Ishikawa (cell line): ENCODE data around the gene SCRT2.

Source experiments
- CEBPB ChIP-seq: IDR thresholded peaks from 2 replicates; pipeline ENCODE4 v1.6.1; 2012
- CREB1 ChIP-seq: IDR thresholded peaks from 2 replicates; pipeline ENCODE4 v1.6.1; 2012; ENCODE audit warnings: low read depth
- EGR1 ChIP-seq: IDR thresholded peaks from 2 replicates; pipeline ENCODE4 v1.6.1; 2012
- EP300 ChIP-seq: IDR thresholded peaks from 2 replicates; pipeline ENCODE4 v1.6.1; 2012; ENCODE audit warnings: borderline replicate concordance
- FOXM1 ChIP-seq: IDR thresholded peaks from 2 replicates; pipeline ENCODE4 v1.6.1; 2012; ENCODE audit warnings: low read depth, borderline replicate concordance
- NFIC ChIP-seq: IDR thresholded peaks from 2 replicates; pipeline ENCODE4 v1.6.1; 2012
- RAD21 ChIP-seq: IDR thresholded peaks from 2 replicates; pipeline ENCODE4 v1.6.1; 2012; ENCODE audit warnings: low read depth
- TAF1 ChIP-seq: IDR thresholded peaks from 2 replicates; pipeline ENCODE4 v1.6.1; 2012; ENCODE audit warnings: low read depth, mild to moderate bottlenecking
- TCF12 ChIP-seq: IDR thresholded peaks from 2 replicates; pipeline ENCODE4 v1.6.1; 2012; ENCODE audit warnings: low read depth
- TEAD4 ChIP-seq: IDR thresholded peaks from 2 replicates; pipeline ENCODE4 v1.6.1; 2012
- YY1 ChIP-seq: IDR thresholded peaks from 2 replicates; pipeline ENCODE4 v1.6.1; 2012; ENCODE audit warnings: low read depth
- ZBTB7A ChIP-seq: IDR thresholded peaks from 2 replicates; pipeline ENCODE4 v1.6.1; 2012; ENCODE audit warnings: low read depth
- TF ChIP-seq, protein P1 (sequence below): IDR thresholded peaks from 2 replicates; pipeline ENCODE4 v1.6.1; 2012
- TF ChIP-seq, protein P2 (sequence below): IDR thresholded peaks from 2 replicates; pipeline ENCODE4 v1.6.1; 2012
- TF ChIP-seq, protein P3 (sequence below): IDR thresholded peaks from 2 replicates; pipeline ENCODE4 v1.6.1; 2012; ENCODE audit warnings: low read depth, mild to moderate bottlenecking

SCRT2 gene

DNA sequence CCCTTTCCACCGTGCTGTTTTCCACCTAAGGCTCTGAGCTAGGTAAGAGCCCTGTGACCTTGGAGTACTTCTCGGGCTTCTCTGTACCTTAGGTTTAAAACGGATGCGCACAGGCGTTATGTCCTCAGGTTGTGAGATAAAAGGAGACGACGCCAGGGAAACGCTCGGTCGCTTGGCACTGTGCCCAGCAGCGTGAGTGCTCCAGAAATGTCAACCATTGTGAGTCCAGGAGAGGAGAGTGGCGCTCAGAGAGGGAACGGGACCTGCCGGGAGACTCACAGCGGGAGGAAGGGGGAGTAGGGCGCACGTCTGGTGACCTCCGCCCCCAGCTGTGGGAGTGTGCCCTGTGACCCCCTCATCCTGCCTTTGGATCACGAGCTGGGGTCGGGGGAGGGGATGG lies 33.8 kb upstream of the SCRT2 start:
- no peak for TF ChIP-seq FOXM1
- TF ChIP-seq TAF1: no peak
- TF ChIP-seq EP300: no peak
- TF ChIP-seq RAD21: no peak

DNA sequence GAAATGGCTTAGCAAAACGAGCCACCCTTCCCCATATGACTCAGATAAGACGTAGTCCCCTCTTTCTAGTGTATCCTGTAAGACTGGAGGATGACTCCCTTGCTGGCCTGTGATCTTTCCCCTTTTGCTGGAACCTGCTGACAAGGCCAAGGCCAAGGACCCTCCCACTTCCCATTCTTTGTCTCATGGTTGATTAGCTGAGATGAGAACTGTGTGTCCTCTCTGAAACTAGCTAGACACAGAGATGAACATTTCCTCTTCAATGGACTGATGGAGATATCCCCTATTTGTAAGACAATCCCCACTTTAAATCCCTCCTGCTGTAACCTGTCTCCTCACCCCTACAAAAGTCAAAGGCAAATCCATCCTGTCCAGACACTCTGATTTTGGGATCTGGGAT lies 33.4 kb upstream of the SCRT2 start:
- TF ChIP-seq TEAD4: no peak
- TF ChIP-seq, protein P1, sequence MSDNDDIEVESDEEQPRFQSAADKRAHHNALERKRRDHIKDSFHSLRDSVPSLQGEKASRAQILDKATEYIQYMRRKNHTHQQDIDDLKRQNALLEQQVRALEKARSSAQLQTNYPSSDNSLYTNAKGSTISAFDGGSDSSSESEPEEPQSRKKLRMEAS: no peak
- no peak for TF ChIP-seq TAF1
- TF ChIP-seq ZBTB7A: no peak
- no peak for TF ChIP-seq YY1
- no peak for TF ChIP-seq FOXM1
- no peak for TF ChIP-seq TCF12

DNA sequence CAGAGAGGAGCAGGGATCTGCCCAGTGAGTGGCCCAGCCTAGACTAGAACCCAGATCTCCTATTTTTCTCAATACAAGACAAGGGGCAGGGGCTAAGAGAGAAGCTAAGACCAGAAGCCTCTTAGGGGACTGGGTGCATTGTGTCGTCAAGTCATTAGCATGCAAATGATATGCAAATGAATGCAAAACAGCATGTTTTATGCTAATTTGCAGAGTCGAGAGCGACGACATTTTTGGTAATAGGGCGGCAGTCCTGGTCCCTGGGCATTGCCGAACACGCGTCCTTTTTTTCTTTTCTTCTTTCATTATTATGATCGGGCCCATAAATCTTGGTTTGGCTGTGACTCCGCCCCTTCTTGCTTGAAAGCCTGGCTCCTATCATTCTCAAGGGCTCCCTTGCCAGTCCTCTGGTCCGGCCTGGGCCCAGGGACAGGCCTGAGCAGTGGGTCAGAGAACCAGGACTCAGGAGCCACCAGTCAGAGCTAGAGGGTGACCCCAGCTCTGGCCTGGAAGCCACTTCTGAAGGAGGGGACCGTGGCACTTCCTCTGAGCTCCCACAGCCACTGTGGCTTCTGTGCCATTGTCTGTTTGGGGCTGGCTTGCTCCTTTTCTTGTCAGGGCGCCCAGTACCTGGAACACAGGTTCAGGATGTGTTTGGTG lies 32.0 kb upstream of the SCRT2 start:
- TF ChIP-seq EGR1 (no peak), TEAD4 (no peak), EP300 (no peak), TCF12 (no peak), ZBTB7A (no peak), CREB1 (no peak), CEBPB (no peak), TAF1 (no peak), NFIC (no peak), YY1 (no peak), FOXM1 (no peak), RAD21 (no peak)
- TF ChIP-seq, protein P2, sequence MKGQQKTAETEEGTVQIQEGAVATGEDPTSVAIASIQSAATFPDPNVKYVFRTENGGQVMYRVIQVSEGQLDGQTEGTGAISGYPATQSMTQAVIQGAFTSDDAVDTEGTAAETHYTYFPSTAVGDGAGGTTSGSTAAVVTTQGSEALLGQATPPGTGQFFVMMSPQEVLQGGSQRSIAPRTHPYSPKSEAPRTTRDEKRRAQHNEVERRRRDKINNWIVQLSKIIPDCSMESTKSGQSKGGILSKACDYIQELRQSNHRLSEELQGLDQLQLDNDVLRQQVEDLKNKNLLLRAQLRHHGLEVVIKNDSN: no peak
- TF ChIP-seq, protein P1: no peak
- TF ChIP-seq, protein P3, sequence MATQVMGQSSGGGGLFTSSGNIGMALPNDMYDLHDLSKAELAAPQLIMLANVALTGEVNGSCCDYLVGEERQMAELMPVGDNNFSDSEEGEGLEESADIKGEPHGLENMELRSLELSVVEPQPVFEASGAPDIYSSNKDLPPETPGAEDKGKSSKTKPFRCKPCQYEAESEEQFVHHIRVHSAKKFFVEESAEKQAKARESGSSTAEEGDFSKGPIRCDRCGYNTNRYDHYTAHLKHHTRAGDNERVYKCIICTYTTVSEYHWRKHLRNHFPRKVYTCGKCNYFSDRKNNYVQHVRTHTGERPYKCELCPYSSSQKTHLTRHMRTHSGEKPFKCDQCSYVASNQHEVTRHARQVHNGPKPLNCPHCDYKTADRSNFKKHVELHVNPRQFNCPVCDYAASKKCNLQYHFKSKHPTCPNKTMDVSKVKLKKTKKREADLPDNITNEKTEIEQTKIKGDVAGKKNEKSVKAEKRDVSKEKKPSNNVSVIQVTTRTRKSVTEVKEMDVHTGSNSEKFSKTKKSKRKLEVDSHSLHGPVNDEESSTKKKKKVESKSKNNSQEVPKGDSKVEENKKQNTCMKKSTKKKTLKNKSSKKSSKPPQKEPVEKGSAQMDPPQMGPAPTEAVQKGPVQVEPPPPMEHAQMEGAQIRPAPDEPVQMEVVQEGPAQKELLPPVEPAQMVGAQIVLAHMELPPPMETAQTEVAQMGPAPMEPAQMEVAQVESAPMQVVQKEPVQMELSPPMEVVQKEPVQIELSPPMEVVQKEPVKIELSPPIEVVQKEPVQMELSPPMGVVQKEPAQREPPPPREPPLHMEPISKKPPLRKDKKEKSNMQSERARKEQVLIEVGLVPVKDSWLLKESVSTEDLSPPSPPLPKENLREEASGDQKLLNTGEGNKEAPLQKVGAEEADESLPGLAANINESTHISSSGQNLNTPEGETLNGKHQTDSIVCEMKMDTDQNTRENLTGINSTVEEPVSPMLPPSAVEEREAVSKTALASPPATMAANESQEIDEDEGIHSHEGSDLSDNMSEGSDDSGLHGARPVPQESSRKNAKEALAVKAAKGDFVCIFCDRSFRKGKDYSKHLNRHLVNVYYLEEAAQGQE: no peak

DNA sequence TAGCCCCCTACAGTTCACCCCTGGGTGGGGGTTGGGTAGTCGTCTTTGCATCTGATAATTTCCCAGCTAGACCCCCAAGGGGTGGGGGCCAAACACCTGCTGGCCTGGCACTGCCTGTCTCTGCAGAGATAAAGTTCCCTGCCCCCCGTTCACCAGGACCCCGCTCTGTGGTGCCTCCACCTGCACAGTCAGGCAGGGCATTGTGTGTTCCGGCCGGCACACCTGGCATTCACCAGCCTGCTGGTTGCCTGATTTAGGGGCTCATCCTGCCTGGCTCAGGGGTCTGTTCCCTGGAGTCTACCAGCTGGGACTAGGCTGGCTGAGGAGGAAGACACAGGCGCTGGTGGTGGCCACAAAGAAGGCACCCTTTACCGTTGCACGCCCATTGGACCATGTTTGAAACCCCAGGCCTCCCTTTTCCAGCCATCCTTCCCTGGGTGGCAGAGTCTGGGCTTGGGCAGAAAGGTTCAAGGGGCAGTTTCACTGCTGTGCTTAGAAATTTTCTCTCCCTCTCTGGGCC lies 30.8 kb upstream of the SCRT2 start:
- no peak for TF ChIP-seq ZBTB7A
- TF ChIP-seq, protein P1: no peak
- TF ChIP-seq, protein P2: no peak
- TF ChIP-seq, protein P3: no peak
- no peak for TF ChIP-seq FOXM1
- TF ChIP-seq NFIC: no peak
- TF ChIP-seq CREB1: no peak
- TF ChIP-seq TAF1: no peak
- no peak for TF ChIP-seq EGR1
- TF ChIP-seq RAD21: no peak
- TF ChIP-seq TEAD4: no peak
- no peak for TF ChIP-seq CEBPB
- TF ChIP-seq YY1: no peak
- TF ChIP-seq EP300: no peak
- TF ChIP-seq TCF12: no peak

DNA sequence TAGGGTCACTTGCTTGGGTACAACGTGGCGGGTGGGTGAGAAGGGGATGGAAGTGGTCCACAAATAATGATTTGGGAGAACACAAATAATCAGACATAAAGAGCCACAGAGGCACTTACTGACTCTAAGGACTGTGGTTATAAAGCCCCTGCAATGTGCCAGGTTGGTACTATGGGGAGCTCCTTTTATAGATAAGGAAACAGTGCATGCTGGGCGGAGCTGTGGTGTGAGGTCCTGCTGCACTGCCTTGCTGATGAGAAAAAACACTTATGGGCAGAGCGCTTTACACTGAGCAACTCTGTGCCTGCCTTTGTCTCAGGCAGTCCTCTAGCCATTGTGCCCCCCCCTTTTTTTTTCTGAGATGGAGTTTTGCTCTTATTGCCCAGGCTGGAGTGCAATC lies 29.1 kb upstream of the SCRT2 start:
- TF ChIP-seq RAD21 (no peak), CEBPB (no peak), EGR1 (no peak), FOXM1 (no peak)
- TF ChIP-seq, protein P2: no peak
- TF ChIP-seq, protein P1: no peak
